Measurements from ENCODE around the gene RCBTB2.

DNA sequence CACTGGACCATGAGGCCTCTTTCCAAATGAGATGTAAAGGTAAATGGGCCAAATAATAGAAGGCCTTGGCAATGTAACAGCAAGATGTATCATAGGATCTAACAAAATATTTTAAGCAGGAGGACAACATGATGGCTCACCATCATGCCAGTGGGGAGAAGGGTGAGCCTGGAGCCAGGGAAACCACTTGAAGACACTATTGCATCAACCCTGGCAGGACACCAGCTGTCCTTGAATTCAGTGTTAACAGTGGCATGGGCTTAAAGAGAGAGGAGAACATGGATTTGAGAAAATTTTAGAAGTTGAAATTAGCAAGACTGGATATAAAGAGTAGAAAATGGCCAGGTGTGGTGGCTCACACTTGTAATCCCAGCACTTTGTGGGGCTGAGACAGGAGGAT lies 6.7 kb upstream of the RCBTB2 start:
- TF ChIP-seq CTCF (IDR thresholded peaks at IDR 0.05) (no peak), POLR2A (IDR thresholded peaks at IDR 0.05) (no peak)
